Astrocyte of the cerebellum (primary cell): ENCODE results near the gene NPSR1.

Experiments
- DNase-seq: peaks from one replicate; pipeline ENCODE4 v3.0.0-alpha.2; 2011; ENCODE audit warnings: low read depth
- H3K4me3 ChIP-seq: 2 replicates; pipeline ENCODE4 v1.5.1; 2011; ENCODE audit warnings: mild to moderate bottlenecking, low read depth, low read length, moderate library complexity
- in situ Hi-C: cut with HindIII; loops from 2 replicates; pipeline ENCODE4 v1.10.0; 2017; ENCODE audit warnings: low sequenced_read_pairs
- TF ChIP-seq, protein P1 (sequence below): IDR thresholded peaks from 2 replicates; pipeline ENCODE4 v1.5.1; 2012; ENCODE audit warnings: low read length, low read depth, moderate library complexity, mild to moderate bottlenecking; ENCODE audit errors: missing control alignments

NPSR1 gene

GRCh38 chr7:34750636-34751035 is 92.6 kb downstream of the NPSR1 start:
- no peak for DNase-seq
- TF ChIP-seq, protein P1, sequence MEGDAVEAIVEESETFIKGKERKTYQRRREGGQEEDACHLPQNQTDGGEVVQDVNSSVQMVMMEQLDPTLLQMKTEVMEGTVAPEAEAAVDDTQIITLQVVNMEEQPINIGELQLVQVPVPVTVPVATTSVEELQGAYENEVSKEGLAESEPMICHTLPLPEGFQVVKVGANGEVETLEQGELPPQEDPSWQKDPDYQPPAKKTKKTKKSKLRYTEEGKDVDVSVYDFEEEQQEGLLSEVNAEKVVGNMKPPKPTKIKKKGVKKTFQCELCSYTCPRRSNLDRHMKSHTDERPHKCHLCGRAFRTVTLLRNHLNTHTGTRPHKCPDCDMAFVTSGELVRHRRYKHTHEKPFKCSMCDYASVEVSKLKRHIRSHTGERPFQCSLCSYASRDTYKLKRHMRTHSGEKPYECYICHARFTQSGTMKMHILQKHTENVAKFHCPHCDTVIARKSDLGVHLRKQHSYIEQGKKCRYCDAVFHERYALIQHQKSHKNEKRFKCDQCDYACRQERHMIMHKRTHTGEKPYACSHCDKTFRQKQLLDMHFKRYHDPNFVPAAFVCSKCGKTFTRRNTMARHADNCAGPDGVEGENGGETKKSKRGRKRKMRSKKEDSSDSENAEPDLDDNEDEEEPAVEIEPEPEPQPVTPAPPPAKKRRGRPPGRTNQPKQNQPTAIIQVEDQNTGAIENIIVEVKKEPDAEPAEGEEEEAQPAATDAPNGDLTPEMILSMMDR: no peak
- H3K4me3 ChIP-seq: no peak overlapping the region
- in situ Hi-C loops: no loop called here

DNA sequence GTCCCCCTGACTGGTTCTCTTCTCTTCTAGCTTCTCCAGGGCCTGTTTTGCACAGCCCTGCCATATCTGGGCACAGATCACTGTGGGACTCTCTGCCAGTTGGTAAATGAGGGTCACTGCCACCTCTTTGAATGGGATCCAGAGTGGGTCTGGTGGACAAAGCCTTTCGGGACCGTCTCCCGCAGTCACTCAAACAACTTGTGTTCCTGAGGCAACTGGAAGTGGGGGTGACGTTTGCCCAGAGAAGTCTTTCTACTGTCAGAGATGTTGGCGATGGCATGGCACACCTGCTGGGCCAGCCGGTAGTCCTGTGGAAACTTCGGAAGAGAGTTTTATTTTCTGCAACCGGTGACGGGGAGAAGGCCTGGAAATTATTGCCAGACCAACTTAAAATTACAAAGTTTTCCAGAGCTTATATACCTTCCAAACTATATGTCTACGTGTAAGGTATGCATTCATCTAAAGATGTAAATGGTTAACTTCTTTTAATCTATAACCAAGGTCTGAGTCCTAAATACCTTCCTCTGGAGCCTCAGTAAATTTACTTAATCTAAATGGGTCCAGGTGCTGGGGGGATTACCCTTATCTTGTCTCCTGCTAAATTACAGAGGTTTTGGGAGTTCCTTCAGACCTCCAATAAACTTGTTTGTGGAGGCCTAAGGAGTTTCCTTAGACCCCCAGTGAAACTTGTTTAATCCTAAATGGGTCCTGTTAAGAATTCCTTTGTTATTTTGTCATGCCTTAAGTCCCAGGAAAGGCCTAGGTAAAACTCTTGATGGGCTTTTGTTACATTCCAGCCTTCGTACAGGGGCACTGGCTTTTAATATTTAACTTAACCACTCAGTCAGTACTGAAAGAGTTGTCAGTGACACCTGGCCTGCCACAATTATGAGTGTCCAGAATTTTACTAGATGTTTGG is 94.0 kb downstream of the NPSR1 start:
- in situ Hi-C loops: no loop called here
- TF ChIP-seq, protein P1: no peak
- no peak for DNase-seq
- no peak overlapping the region for H3K4me3 ChIP-seq

- TF ChIP-seq, protein P1: no peak
- no peak for DNase-seq
- in situ Hi-C loops: no loop called here
- H3K4me3 ChIP-seq: no peak overlapping the region
These were observed 94.9 kb downstream of the NPSR1 start for GRCh38 chr7:34752929-34753328.

- H3K4me3 ChIP-seq: no peak overlapping the region
- DNase-seq: no peak
- TF ChIP-seq, protein P1: no peak
- in situ Hi-C loops: no loop called here
These were observed 97.0 kb downstream of the NPSR1 start for GRCh38 chr7:34755008-34755407.

DNA sequence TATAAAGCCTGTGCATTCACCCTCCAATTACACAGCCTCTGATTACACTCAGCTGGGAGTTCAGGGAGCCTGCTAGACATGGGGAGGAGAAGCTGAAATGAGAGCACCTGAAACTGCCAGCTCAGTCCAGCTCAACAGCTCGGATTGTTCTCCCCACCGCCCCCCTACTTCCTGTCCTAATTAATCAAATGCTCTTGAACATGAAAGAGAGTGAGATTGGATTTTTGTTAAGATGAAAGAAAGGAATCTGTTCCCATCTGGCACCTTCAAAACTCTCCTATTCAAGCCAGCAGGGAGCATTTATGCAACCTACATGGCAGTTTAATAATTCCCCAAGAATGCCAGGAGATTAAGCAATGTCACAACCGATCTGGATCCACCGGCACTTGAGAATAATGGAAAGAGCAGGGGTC is 98.0 kb downstream of the NPSR1 start:
- H3K4me3 ChIP-seq: no peak overlapping the region
- no peak for DNase-seq
- TF ChIP-seq, protein P1: no peak
- in situ Hi-C loops: no loop called here

DNA sequence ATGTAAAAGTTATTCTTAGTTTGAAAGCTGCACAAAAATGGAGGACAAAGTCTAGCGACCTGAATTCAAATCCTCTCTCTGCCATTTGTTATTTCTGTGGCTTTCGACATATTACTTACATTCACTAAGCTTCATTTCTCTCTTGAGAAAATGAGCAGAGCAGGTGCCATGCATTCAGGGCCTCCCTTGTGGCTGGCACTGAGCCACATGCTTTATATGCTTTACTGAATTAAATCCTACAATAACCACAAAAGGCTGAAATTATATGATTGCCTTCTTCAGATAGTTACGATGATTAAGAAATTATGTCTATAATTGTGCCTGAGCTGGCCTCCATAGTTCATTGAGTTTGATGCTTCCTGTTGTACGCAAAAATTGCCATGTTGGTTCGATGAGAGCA is 98.7 kb downstream of the NPSR1 start:
- DNase-seq: no peak
- TF ChIP-seq, protein P1: no peak
- H3K4me3 ChIP-seq: no peak overlapping the region
- in situ Hi-C loops: no loop called here
